Measurements from ENCODE around the gene HOXD1. TPM values are rescaled to one million over a fixed set of nuclear protein-coding genes. Genes with fewer than 3 reads are reported as not detected.

Gene HOXD1
- total RNA-seq (not detected), polyA plus RNA-seq (not detected)

GRCh38 chr2:176187899-176188773 lies at the start of gene HOXD1:
Gene HOXD1, plus strand, starts transcription at chr2:176188668. Its CDS starts 134 bp downstream, at chr2:176188802.
- POLR2A ChIA-PET (ENCODE audit: partially characterized antibody): no interaction called here
- Mint-ChIP-seq H3K4me3 (peak within 1 kb of the TSS; percentile 85 to 95 (median 90)), H3K27me3 (peaks cover 62 to 67% of the 10 kb centered on the region in 2 donors), H3K4me1 (peaks cover 12 to 28% (median 21%) of the 10 kb centered on the region in 4 donors), H3K27ac (peak within 1 kb of the TSS in 3 of 7 donors; percentile 32 to 51 (median 36)), H3K9me3 (peaks cover 0 to 3% (median 0%) of the 10 kb centered on the region in 8 donors), H3K36me3 (peaks cover 0 to 4% of the 10 kb centered on the region in 2 donors)
- intact Hi-C loops (cut with micrococcal nuclease): no loop called here
- peaks cover 29% of the 10 kb centered on the region for H3K27me3 ChIP-seq (ENCODE audit: insufficient read depth, low read length)
- H3K4me3 ChIP-seq (ENCODE audit: low read length in 2 of 2): peak within 1 kb of the TSS in 1 of 2 donors; percentile 36
- H3K9me3 ChIP-seq (ENCODE audit: control insufficient read depth in 1 of 2, low read length in 2 of 2): no peaks in the 10 kb centered on the region
- no peak within 1 kb of the TSS for H3K27ac ChIP-seq (ENCODE audit: low read depth, low read length)
- H3K36me3 ChIP-seq (ENCODE audit: insufficient read depth, low read length): no peaks in the 10 kb centered on the region
- CTCF ChIA-PET (ENCODE audit: partially characterized antibody): no interaction called here
- no peak for DNase-seq
- peaks cover 20% of the 10 kb centered on the region for H3K4me1 ChIP-seq (ENCODE audit: insufficient read depth, low read length)

DNA sequence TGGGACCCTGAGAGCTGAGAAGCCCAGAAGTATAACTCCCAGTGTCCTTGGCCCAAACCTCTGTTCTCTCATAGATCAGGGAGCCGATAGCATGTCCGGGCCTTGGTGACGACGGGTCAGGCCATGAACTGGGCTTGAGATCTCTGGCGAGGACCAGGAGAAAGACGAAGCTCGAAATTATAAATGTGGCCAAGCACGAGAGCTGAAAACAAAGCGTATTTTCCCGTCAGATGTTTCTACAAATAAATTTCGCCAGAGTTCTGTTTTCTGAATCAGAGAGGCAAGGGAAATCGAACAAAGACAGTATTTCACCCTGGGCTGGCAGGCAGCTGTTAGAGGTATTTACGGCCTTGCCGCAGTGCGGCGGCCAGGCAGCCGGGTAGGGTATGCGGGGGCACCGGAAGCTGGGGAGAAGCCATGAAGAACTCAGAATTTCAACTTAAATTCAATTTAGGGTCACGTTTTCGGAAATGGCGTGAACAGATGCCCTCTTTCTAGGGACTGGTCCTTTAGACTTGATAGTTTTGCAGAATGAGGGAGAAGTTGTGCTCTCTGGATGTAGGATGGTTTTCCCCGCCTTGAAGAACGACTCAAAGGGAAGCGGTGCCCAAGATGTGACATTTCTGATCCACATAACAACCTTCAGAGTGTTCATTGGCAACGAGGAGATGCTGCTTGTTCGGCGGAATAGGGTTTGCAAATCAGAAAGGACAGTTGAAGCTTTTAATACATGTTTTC lies 49.4 kb upstream of the HOXD1 start:
- H3K27me3 Mint-ChIP-seq: peaks cover 71 to 78% of the 10 kb centered on the region in 2 donors
- DNase-seq: no peak
- intact Hi-C loops (cut with micrococcal nuclease): no loop called here

GRCh38 chr2:176139661-176140512 lies 48.6 kb upstream of the HOXD1 start:
- peaks cover 82% of the 10 kb centered on the region for H3K27me3 ChIP-seq (ENCODE audit: insufficient read depth, low read length)
- POLR2A ChIA-PET (ENCODE audit: partially characterized antibody): interaction anchor here (1.6 kb wide), 1 partner anchor 8 kb away, joined by 3 read pairs; no protein-coding TSS in a partner anchor

More for the DNA sequence above, 49.4 kb upstream of the HOXD1 start:
- H3K4me3 ChIP-seq (ENCODE audit: low read length in 2 of 2): no peak overlapping the region
- H3K27ac Mint-ChIP-seq: peak overlapping the region in 2 of 7 donors; percentile 74 to 86
- H3K9me3 ChIP-seq (ENCODE audit: control insufficient read depth in 1 of 2, low read length in 2 of 2): no peaks in the 10 kb centered on the region
- H3K9me3 Mint-ChIP-seq: peaks cover 0 to 40% (median 23%) of the 10 kb centered on the region in 8 donors
- peak overlapping the region in 7 of 8 donors; percentile 5 to 53 (median 14) for H3K4me3 Mint-ChIP-seq
- H3K27ac ChIP-seq (ENCODE audit: low read depth, low read length): no peak overlapping the region
- peaks cover 27% of the 10 kb centered on the region for H3K4me1 ChIP-seq (ENCODE audit: insufficient read depth, low read length)
- H3K36me3 ChIP-seq (ENCODE audit: insufficient read depth, low read length): no peaks in the 10 kb centered on the region
- peaks cover 88% of the 10 kb centered on the region for H3K27me3 ChIP-seq (ENCODE audit: insufficient read depth, low read length)
- POLR2A ChIA-PET (ENCODE audit: partially characterized antibody): no interaction called here
- H3K4me1 Mint-ChIP-seq: peaks cover 13 to 44% (median 31%) of the 10 kb centered on the region in 4 donors
- H3K36me3 Mint-ChIP-seq: peaks cover 1 to 8% of the 10 kb centered on the region in 2 donors
- CTCF ChIA-PET (ENCODE audit: partially characterized antibody): interaction anchor here (1.1 to 3.0 kb wide), 5 partner anchors 8 to 1010 kb away, joined by 3 to 28 read pairs (median 7); no protein-coding TSS in a partner anchor

DNA sequence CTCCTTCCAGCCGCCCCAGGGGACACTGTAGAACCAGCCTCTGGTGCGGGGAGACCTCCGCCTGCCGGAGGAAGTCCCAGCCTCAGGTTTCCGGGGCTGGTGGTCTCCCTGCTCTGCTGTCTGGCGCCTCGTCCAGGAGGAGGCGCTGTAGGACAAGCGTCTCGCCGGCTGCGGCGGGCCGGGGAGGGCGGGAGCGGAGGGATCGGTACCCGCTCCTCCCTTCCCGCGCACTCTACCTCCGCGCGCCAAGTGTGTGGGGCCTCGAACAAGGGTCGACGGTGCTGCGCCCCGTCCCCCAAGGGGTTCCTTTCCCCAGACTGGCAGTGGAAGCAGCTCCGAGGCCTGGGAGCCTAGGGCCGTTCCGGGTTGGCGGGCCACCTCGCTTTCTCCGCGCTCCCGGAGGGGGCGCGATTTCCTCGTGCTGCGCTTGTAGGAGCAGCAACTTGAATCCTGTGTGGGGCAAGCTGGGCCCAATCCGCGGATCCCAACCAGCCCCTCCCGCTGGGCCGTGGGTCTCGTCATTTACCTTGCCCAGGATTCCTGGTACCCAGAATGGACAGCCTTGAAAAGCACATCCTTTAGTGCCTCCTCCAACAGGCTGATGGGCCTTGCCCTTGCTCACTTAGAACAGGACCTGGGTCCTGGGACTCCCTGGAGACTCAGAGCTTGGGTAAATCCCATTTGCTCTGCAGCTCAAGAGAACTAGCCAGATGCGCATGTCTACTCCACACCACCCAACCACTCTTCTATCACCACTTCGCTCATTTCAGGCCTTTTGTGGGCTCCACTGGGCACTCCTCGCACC lies 47.8 kb upstream of the HOXD1 start:
- Histone ChIP-seq H3K27ac (ENCODE audit: low read depth, low read length) (no peak overlapping the region), H3K4me1 (ENCODE audit: insufficient read depth, low read length) (peaks cover 25% of the 10 kb centered on the region), H3K36me3 (ENCODE audit: insufficient read depth, low read length) (no peaks in the 10 kb centered on the region), H3K27me3 (ENCODE audit: insufficient read depth, low read length) (peaks cover 80% of the 10 kb centered on the region), H3K9me3 (ENCODE audit: control insufficient read depth in 1 of 2, low read length in 2 of 2) (no peaks in the 10 kb centered on the region), H3K4me3 (ENCODE audit: low read length in 2 of 2) (no peak overlapping the region)
- H3K9me3 Mint-ChIP-seq: peaks cover 0 to 34% (median 22%) of the 10 kb centered on the region in 8 donors
- H3K36me3 Mint-ChIP-seq: peaks cover 1% of the 10 kb centered on the region in 2 donors
- H3K27ac Mint-ChIP-seq: peak overlapping the region in 3 of 7 donors; percentile 64 to 84 (median 66)
- ChIA-PET POLR2A (ENCODE audit: partially characterized antibody) (interaction anchor here (1.6 kb wide), 1 partner anchor 9 kb away, joined by 3 read pairs; no protein-coding TSS in a partner anchor), CTCF (ENCODE audit: partially characterized antibody) (interaction anchor here (0.6 to 3.0 kb wide), 9 partner anchors 9 to 887 kb away, joined by 3 to 28 read pairs (median 3); no protein-coding TSS in a partner anchor)
- peak; percentile 47 to 61 (median 53) for DNase-seq
- peak overlapping the region in 5 of 8 donors; percentile 21 to 38 (median 35) for H3K4me3 Mint-ChIP-seq
- intact Hi-C loops (cut with micrococcal nuclease): no loop called here
- H3K4me1 Mint-ChIP-seq: peaks cover 13 to 37% (median 24%) of the 10 kb centered on the region in 4 donors
- peaks cover 69 to 74% of the 10 kb centered on the region in 2 donors for H3K27me3 Mint-ChIP-seq

More at GRCh38 chr2:176139661-176140512, 48.6 kb upstream of the HOXD1 start:
- CTCF ChIA-PET (ENCODE audit: partially characterized antibody): interaction anchor here (0.8 to 3.0 kb wide), 8 partner anchors 8 to 1009 kb away, joined by 3 to 28 read pairs (median 4); no protein-coding TSS in a partner anchor
- Mint-ChIP-seq H3K36me3 (peaks cover 1 to 8% of the 10 kb centered on the region in 2 donors), H3K4me3 (peak overlapping the region in 3 of 8 donors; percentile 32 to 50 (median 40)), H3K27ac (peak overlapping the region in 2 of 7 donors; percentile 74), H3K4me1 (peaks cover 13 to 43% (median 31%) of the 10 kb centered on the region in 4 donors), H3K9me3 (peaks cover 0 to 40% (median 23%) of the 10 kb centered on the region in 8 donors), H3K27me3 (peaks cover 71 to 74% of the 10 kb centered on the region in 2 donors)
- no peak overlapping the region for H3K27ac ChIP-seq (ENCODE audit: low read depth, low read length)
- no peak for DNase-seq
- intact Hi-C loops (cut with micrococcal nuclease): no loop called here
- no peaks in the 10 kb centered on the region for H3K9me3 ChIP-seq (ENCODE audit: control insufficient read depth in 1 of 2, low read length in 2 of 2)
- no peaks in the 10 kb centered on the region for H3K36me3 ChIP-seq (ENCODE audit: insufficient read depth, low read length)
- H3K4me1 ChIP-seq (ENCODE audit: insufficient read depth, low read length): peaks cover 27% of the 10 kb centered on the region
- H3K4me3 ChIP-seq (ENCODE audit: low read length in 2 of 2): no peak overlapping the region

DNA sequence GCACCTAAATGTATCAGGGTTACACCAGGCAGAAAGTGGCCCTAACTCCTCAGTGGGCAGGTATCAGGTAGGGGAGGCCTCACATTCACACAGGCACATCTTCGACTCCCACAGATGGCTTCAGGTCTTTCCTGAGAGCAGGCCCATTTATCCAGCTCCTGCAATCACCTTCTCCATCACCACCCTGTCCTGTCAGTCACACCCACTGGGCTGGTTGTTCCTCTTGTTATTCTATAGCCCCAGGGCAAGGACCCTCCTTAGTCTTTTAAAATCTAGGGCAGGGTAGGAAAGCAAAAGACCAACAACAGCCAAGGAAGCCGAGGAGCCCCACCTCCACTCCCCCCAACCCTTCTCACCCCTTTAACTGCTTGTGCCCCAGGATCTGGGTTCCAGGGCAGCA lies 46.2 kb upstream of the HOXD1 start:
- ChIA-PET CTCF (ENCODE audit: partially characterized antibody) (no interaction called here), POLR2A (ENCODE audit: partially characterized antibody) (no interaction called here)
- Histone ChIP-seq H3K4me1 (ENCODE audit: insufficient read depth, low read length) (peaks cover 12% of the 10 kb centered on the region), H3K27ac (ENCODE audit: low read depth, low read length) (no peak overlapping the region), H3K9me3 (ENCODE audit: control insufficient read depth in 1 of 2, low read length in 2 of 2) (no peaks in the 10 kb centered on the region), H3K4me3 (ENCODE audit: low read length in 2 of 2) (no peak overlapping the region), H3K27me3 (ENCODE audit: insufficient read depth, low read length) (peaks cover 73% of the 10 kb centered on the region), H3K36me3 (ENCODE audit: insufficient read depth, low read length) (no peaks in the 10 kb centered on the region)
- H3K27me3 Mint-ChIP-seq: peaks cover 74 to 78% of the 10 kb centered on the region in 2 donors
- intact Hi-C loops (cut with micrococcal nuclease): no loop called here
- H3K36me3 Mint-ChIP-seq: peaks cover 0 to 1% of the 10 kb centered on the region in 2 donors
- DNase-seq: no peak
- H3K4me1 Mint-ChIP-seq: peaks cover 7 to 26% (median 18%) of the 10 kb centered on the region in 4 donors
- H3K9me3 Mint-ChIP-seq: peaks cover 0 to 34% (median 18%) of the 10 kb centered on the region in 8 donors
- H3K4me3 Mint-ChIP-seq: no peak overlapping the region
- no peak overlapping the region for H3K27ac Mint-ChIP-seq
